Tibial artery (tissue), 4 donors: ENCODE data around the gene ZNF467.

ENCODE experiments used
- DNase-seq, 2 donors: peaks; one replicate each; pipeline ENCODE4 v3.0.0-alpha.2; 2019
- H3K27ac ChIP-seq, 2 donors: fragments of 200-600 bp; sonication (generic) in 1 of 2; 1 replicate in 1 of 2; 2 replicates in 1 of 2; pipeline ENCODE4 v1.5.1; 2018 to 2019; ENCODE audit warnings: mild to moderate bottlenecking in 1 of 2
- H3K27me3 ChIP-seq, 2 donors: fragments of 200-600 bp; sonication (generic) in 1 of 2; one replicate each; pipeline versions ENCODE4 v1.5.1 to v1.6.0; 2016 to 2019
- H3K36me3 ChIP-seq, 3 donors: fragments of 200-600 bp; sonication (generic) in 2 of 3; one replicate each; pipeline ENCODE4 v1.5.1; 2016 to 2019; ENCODE audit warnings: mild to moderate bottlenecking in 2 of 3
- H3K4me1 ChIP-seq, 4 donors: fragments of 200-600 bp; sonication (generic) in 2 of 4; 1 replicate in 3 of 4; 2 replicates in 1 of 4; pipeline ENCODE4 v1.5.1; 2016 to 2019
- H3K4me3 ChIP-seq, 2 donors: fragments of 200-600 bp; sonication (generic) in 1 of 2; 1 replicate in 1 of 2; 2 replicates in 1 of 2; pipeline ENCODE4 v1.5.1; 2018 to 2019; ENCODE audit warnings: mild to moderate bottlenecking in 2 of 2
- H3K9me3 ChIP-seq, 3 donors: fragments of 200-600 bp; sonication (generic) in 1 of 3; one replicate each; pipeline ENCODE4 v1.5.1; 2016 to 2019
- intact Hi-C: fragments of 100-400 bp; cut with DNase I; formaldehyde crosslinking; loops from one replicate; pipeline ENCODE4 v1.15.0; 2023; ENCODE audit warnings: low total_unique reads
- TF ChIP-seq, protein P1 (sequence below), 2 experiments: fragments of 200-600 bp in 1 of 2; fragments of 450-650 bp in 1 of 2; IDR thresholded peaks; one replicate each; pipeline ENCODE4 v1.5.1; 2017 to 2019; ENCODE audit warnings: antibody characterized with exemption in 2 of 2, mild to moderate bottlenecking in 1 of 2, moderate library complexity in 1 of 2

ZNF467 gene

DNA sequence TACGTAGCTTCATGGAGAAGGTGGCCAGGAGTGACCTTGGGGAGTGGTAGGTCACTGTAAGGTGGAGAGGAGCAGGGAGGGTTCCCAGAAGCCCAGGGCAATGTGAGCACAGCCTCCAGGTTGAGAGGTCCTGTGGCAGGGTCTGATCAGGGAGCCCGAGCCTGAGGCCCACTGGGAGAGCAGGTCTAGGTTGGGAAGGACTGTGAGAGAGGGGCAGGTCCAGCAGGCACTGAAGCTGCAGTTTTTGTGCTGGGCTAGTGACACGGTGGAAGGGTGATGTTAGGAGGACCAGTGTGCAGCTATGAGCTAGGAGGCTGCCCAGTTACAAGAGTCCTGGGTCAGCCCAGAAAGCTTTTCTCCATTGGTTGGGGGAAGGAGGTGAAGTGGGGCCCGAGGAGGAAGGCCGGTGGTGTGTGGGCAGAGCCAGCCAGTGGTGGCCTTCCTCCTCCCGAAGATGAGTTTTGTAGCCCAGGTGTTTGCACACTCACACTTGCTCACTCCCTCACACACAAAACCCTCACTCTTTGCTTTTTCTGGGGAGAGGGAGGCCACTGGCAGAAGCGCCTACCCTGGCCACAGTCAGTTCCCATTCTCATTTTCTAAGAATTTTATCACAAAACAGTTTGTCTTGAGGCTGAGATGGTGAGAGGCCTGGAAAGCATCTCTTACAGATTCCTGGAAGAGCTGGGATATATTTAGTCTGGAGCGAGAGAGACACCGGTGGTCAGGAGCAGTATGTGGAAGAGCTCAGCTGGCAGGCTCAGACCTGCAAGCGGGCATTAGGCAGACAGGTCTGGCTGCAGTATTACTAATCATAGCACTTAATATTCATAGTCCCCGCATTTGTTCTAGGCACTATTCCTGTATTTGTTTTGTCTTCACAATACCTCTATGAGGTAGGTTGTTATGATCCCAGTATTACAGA lies 57.1 kb downstream of the ZNF467 start:
- Histone ChIP-seq H3K4me3 (no peak overlapping the region), H3K27ac (peak overlapping the region; percentile 74 to 80), H3K4me1 (peaks cover 4 to 27% (median 22%) of the 10 kb centered on the region in 4 donors), H3K27me3 (no peaks in the 10 kb centered on the region), H3K9me3 (peaks cover 0 to 6% (median 0%) of the 10 kb centered on the region in 3 donors), H3K36me3 (peaks cover 4 to 20% (median 14%) of the 10 kb centered on the region in 3 donors)
- TF ChIP-seq, protein P1, sequence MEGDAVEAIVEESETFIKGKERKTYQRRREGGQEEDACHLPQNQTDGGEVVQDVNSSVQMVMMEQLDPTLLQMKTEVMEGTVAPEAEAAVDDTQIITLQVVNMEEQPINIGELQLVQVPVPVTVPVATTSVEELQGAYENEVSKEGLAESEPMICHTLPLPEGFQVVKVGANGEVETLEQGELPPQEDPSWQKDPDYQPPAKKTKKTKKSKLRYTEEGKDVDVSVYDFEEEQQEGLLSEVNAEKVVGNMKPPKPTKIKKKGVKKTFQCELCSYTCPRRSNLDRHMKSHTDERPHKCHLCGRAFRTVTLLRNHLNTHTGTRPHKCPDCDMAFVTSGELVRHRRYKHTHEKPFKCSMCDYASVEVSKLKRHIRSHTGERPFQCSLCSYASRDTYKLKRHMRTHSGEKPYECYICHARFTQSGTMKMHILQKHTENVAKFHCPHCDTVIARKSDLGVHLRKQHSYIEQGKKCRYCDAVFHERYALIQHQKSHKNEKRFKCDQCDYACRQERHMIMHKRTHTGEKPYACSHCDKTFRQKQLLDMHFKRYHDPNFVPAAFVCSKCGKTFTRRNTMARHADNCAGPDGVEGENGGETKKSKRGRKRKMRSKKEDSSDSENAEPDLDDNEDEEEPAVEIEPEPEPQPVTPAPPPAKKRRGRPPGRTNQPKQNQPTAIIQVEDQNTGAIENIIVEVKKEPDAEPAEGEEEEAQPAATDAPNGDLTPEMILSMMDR (IDR thresholded peaks at IDR 0.05) = no peak
- intact Hi-C loops = loop anchor here (5.0 kb wide), 1 partner anchor 56 kb away; the partner anchor contains the start of gene ZNF467
- DNase-seq = no peak

GRCh38 chr7:149715476-149715875 lies 57.9 kb downstream of the ZNF467 start:
- peaks cover 4 to 27% (median 22%) of the 10 kb centered on the region in 4 donors for H3K4me1 ChIP-seq
- intact Hi-C loops = loop anchor here (5.0 kb wide), 1 partner anchor 57 kb away; the partner anchor contains the start of gene ZNF467

GRCh38 chr7:149714910-149715471 lies 58.4 kb downstream of the ZNF467 start:
- Histone ChIP-seq H3K27ac (peak overlapping the region; percentile 74 to 80), H3K4me3 (peak overlapping the region; percentile 63 to 67), H3K36me3 (peaks cover 0 to 8% (median 2%) of the 10 kb centered on the region in 3 donors), H3K27me3 (no peaks in the 10 kb centered on the region), H3K4me1 (peaks cover 4 to 27% (median 22%) of the 10 kb centered on the region in 4 donors), H3K9me3 (peaks cover 0 to 18% (median 8%) of the 10 kb centered on the region in 3 donors)
- DNase-seq = no peak
- TF ChIP-seq, protein P1 (IDR thresholded peaks at IDR 0.05) = no peak
- intact Hi-C loops = loop anchor here (5.0 kb wide), 1 partner anchor 57 kb away; the partner anchor contains the start of gene ZNF467

More at GRCh38 chr7:149715476-149715875, 57.9 kb downstream of the ZNF467 start:
- DNase-seq = no peak
- Histone ChIP-seq H3K4me3 (peak overlapping the region; percentile 63 to 67), H3K9me3 (peaks cover 0 to 13% (median 4%) of the 10 kb centered on the region in 3 donors), H3K36me3 (peaks cover 0 to 12% (median 6%) of the 10 kb centered on the region in 3 donors), H3K27ac (peak overlapping the region; percentile 74 to 80), H3K27me3 (no peaks in the 10 kb centered on the region)
- TF ChIP-seq, protein P1 (IDR thresholded peaks at IDR 0.05) = no peak
